CD4-positive, alpha-beta T cell treated with Interleukin-4 for 4 hours (primary cell): ENCODE data around the gene ZEB2.

Experiments used
- DNase-seq: peaks from one replicate; pipeline ENCODE4 v3.0.0-alpha.2; 2020

The ZEB2 gene

GRCh38 chr2:144512470-144512869 is 7.4 kb downstream of the ZEB2 start:
- no peak for DNase-seq

GRCh38 chr2:144511937-144512336 is 8.0 kb downstream of the ZEB2 start:
- DNase-seq: no peak

DNA sequence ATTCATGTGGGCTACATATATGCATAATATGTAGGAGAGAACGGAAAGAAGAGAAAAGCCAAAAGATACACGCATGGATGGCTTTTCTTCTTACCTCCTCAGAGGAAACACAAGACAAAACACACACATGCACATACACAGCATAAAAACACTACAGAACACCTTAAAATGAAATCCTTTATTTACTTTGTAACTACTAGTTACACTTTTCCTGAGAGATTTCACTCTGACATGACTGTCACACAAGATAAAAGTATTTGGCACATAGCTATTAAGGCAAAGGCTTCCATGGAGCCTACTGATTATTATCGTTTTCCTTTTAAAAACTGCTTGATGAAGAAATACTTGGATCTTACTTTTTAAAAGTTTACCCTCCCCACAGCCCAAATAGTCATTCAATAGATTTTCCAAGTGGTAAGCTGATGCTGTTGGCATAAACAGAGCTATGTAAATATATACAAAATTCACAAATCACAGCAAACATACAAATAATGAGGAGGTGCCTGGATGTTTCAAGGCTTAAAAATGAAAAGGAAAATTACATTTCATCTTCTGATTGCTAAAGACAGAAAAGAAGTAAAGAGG is 8.6 kb downstream of the ZEB2 start:
- no peak for DNase-seq

- peak; percentile 84 for DNase-seq
Measured at GRCh38 chr2:144510294-144510991, 9.5 kb downstream of the ZEB2 start.

DNA sequence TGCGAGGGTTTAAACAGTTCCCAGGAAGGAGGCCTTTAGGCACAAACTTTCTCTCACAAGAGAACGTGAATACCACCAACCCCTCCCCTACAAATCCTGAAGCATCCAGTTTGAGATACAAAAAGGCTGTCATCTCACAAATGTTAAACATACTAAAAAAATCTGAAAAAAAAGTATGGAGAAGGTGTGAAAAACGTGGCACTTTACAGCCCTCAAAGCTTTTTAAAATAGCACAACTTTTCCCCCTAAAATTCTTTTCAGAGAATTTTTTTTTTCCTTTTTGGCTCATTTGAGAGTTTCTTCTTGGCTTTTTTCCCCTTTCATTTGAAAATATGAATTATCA is 10.1 kb downstream of the ZEB2 start:
- no peak for DNase-seq

DNA sequence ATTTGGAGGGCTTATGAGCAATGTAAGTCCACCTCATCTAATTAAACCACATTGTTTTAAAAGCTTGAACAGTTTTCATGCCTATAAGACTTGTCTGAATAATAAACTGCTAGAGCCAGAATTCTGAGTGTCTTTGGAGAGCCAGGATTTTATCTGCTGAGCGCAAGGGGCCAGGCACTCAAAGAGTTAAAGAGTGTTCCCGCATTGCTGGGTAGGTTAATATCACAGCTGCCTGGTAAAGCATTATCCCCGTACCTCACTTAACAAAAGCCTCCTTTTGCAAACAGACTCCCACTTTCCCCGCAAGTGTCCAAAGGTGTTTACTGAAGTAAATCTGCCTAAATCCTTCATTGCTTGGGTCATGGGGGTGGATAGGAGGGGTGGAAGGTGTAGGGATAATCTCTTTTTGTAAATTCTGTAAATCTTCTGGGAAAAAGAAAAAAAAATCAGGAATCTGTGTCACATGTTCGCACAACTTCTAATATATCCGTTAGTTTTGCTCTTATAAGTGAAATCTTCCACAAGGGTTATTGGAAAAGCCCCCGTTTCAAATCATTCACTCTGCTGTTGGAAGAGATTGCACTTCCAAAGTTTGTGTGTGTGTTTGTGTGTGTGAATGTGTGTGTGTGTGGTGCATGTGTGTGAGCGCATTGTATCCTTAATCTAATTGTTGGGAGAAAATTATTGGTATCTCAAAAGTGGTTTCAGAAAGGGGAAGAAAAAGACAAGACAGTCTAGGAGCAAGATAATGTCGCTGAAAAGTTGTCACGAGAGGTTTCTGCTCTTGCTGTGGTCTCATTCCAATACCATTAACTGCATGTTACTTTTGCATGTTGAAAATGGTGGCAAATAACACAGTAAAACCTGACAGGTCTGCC is 10.7 kb downstream of the ZEB2 start:
- DNase-seq: no peak

DNA sequence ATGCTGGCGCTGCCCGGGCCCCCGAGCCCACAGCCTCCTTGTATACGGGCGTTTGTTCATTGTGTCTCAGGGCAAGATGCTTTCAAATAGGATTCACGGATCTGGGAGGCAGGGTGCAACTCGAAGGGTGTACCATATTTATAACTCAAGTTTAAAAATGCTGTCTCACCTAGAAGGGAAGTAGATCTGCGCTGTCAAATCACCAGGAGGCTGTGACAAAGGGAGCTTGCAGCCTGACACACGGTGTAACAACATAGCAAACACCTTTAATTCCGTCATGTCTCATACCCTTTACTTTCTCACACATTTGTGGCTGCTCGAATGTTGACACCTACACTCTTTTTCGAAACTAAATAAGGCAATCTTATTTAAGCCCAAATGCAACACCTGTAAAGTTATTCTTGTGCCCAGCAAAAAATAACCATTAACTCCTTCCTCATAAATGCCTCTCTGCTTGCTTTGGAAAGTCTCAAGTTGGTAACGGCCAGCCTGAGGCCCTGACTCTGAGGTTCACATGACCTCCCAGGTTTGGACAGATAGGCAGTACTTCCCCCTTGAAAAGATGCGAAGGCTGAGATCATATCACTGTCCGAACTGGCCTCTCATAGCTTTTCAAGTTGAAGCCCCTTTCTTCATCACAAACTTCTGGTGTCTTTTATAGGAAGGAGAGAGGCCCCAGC is 11.6 kb downstream of the ZEB2 start:
- peak; percentile 54 for DNase-seq

GRCh38 chr2:144507441-144508171 is 12.3 kb downstream of the ZEB2 start:
- no peak for DNase-seq

DNA sequence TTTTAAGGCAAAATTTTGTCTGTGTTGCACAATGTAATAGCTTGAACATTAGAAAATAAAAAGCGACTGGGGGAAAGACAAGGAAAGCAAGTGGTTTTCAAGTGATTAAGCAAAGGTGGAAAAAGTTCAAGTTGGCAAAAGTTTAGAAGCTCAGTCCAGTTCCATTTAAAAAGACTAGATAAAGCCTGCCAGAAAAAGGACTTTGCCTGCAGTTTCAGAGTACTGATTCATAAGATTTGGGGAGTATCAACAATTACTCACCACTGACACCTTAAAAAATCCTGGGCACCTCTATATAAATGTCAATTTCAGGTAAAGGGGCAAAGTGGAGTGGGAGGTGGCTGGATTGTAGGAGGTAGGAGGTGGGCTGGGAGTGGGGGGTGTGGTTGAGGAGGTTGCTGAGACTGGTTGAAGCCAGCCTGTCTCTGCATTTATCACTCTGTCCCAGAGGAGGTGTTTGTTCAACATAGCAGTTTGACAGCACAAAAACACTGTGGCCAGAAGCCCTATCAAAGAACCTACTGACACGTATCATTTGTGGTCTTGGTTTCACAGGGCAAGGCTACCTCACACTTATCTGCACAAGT is 14.6 kb downstream of the ZEB2 start:
- DNase-seq: peak; percentile 67

DNA sequence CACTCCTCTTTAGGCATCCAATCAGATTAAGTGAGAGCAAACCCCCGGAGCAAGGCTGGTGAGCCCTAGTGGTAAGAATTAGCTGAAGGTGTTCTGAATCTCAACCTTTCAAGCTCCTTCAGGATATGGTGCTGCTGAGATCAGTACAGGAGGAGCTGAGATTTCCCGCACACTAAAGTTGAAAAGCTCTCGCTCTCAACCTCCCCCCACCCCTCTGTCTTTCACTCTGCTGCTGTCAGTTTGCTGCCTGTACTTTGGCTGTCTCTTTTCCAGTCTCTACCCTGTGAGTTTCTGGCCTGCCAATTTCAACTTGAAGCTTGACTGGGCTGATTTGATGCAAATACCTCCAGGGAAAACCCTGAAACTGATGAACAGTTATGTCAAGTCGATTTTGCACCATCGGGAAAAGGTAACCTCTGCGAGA is 15.7 kb downstream of the ZEB2 start:
- no peak for DNase-seq

- no peak for DNase-seq
Measured at GRCh38 chr2:144503242-144503641, 16.7 kb downstream of the ZEB2 start.

GRCh38 chr2:144502369-144502768 is 17.6 kb downstream of the ZEB2 start:
- DNase-seq: no peak

GRCh38 chr2:144501627-144502026 is 18.3 kb downstream of the ZEB2 start:
- no peak for DNase-seq

GRCh38 chr2:144501118-144501517 is 18.8 kb downstream of the ZEB2 start:
- DNase-seq: no peak

GRCh38 chr2:144500563-144500962 is 19.4 kb downstream of the ZEB2 start:
- DNase-seq: no peak

GRCh38 chr2:144498277-144498676 is 21.6 kb downstream of the ZEB2 start:
- DNase-seq: no peak

DNA sequence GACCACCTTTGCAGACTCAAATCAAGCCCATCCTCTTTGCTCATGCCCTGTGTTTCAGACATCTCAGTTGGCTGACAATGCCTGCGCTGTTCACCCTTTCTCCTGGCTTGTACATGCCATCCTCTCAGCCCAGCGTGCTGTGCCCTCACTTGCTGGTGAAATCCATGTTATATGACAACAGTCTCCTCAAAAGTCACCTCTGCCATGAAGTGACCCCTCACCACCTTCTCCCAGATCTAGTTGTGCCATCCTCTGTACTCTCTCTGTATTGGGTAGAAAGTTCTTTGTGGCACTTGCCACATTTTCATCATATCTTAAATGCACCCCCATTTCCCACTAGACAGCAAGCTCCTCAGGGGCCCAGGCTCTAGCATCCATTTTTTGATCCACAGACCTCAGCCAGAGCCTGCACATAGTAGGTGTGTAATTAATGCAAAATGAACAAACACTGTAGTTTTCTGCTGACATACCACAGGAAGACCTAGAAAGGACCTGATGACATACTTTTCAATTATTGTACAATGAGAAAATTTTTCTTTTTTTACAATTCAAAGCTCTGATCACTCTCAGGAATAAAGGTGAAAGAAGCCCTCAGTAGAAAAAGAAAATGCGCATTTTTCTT is 22.8 kb downstream of the ZEB2 start:
- no peak for DNase-seq

DNA sequence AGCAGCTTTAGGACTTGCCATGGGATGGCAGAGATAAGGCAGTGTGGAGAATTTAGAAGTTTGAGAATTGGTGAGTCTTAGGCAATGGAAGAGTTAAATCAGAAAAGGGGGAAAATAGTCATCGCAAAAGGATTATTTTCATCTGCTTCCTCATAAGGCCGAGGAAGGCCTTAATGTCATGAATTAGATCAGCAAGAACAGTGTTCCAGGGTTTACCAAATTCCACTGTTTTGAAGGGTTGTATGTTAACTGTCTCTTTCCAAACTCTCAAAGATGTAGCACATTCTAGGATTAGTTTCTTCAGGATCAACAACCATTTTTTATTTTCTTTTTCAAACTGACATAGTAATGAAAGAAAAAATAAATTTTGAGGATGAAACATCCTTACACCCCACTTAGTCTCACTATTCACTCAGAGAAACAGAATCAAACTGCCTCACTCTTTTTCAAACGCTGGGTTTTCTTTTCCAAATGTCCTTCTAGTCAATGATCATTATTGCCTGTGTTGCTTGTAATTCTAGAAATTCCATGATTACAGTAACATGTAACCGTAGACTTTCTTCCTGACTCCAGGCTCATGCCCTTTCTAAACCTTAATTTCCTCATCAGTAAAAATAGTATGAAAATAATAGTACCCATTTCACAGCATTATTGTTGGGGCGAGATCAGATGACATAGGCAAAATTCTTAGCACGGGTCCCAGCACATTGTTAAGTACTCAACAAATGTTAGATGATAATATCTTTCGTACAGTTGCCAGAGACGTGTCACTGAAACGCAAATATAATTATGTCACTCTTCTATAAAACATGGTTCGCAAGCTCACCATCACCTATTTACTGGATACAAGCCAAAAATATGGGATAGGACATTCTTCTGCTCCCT is 23.6 kb downstream of the ZEB2 start:
- no peak for DNase-seq

GRCh38 chr2:144495227-144496091 is 24.5 kb downstream of the ZEB2 start:
- DNase-seq: no peak
